GM12892 (cell line): ENCODE data around the gene NPFFR1.

Experiments used
- POLR2A ChIP-seq: IDR thresholded peaks from 2 replicates; pipeline ENCODE4 v1.6.1; 2011; ENCODE audit warnings: low read depth, low read length, control low read depth
- POLR2AphosphoS5 ChIP-seq: IDR thresholded peaks from 2 replicates; pipeline ENCODE4 v1.6.1; 2011; ENCODE audit warnings: low read depth, low read length, control low read depth
- TAF1 ChIP-seq: IDR thresholded peaks from 2 replicates; pipeline ENCODE4 v1.6.1; 2011; ENCODE audit warnings: low read depth, mild to moderate bottlenecking, control low read depth, low read length, borderline replicate concordance

DNA sequence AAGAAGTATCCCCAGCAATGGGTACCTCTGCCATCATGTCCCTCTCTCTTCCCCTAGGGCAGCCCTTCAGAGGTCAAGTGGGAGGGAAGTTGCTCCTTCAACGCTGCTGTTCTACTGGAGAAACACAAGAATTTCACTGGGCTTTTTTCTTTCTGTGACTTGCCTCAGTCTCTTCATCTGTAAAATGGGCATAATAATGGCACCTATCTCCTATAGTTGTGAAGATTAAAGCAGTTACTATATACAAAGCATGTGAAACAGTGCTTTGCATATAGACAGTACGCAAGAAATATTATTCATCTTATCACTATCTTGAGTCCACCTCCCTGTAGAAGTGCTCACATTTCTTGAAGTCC is 1.6 kb upstream of the NPFFR1 start:
- TF ChIP-seq POLR2A (no peak), TAF1 (no peak), POLR2AphosphoS5 (no peak)
